Activated naive CD8-positive, alpha-beta T cell treated with anti-CD3 and anti-CD28 coated beads for 36 hours (primary cell): ENCODE results near the gene CEP290. TPM values are rescaled to one million over a fixed set of nuclear protein-coding genes. Genes with fewer than 3 reads are reported as not detected.

Experiments
- DNase-seq: peaks from one replicate; pipeline ENCODE4 v3.0.0; 2021
- H3K27ac Mint-ChIP-seq: one replicate; pipeline ENCODE4 v1.8.0; 2022; ENCODE audit warnings: mild to moderate bottlenecking, moderate library complexity, mixed read lengths
- H3K27me3 Mint-ChIP-seq: one replicate; pipeline ENCODE4 v1.8.0; 2022; ENCODE audit warnings: mild to moderate bottlenecking, mixed read lengths
- H3K36me3 Mint-ChIP-seq: one replicate; pipeline ENCODE4 v1.8.0; 2021; ENCODE audit warnings: mild to moderate bottlenecking, mixed read lengths
- H3K4me1 Mint-ChIP-seq: one replicate; pipeline ENCODE4 v1.8.0; 2021; ENCODE audit warnings: mixed read lengths
- H3K4me3 Mint-ChIP-seq: one replicate; pipeline ENCODE4 v1.8.0; 2022; ENCODE audit warnings: mild to moderate bottlenecking, moderate library complexity, mixed read lengths
- H3K9me3 Mint-ChIP-seq: one replicate; pipeline ENCODE4 v1.8.0; 2022; ENCODE audit warnings: mixed read lengths
- total RNA-seq, 2 experiments: library from RNA; stranded (reverse); gene quantifications; one replicate each; pipeline ENCODE4 v1.2.3, GENCODE V29; 2021

CEP290 gene
- total RNA-seq, 2 experiments from 2014 or later, result 13.3 TPM

DNA sequence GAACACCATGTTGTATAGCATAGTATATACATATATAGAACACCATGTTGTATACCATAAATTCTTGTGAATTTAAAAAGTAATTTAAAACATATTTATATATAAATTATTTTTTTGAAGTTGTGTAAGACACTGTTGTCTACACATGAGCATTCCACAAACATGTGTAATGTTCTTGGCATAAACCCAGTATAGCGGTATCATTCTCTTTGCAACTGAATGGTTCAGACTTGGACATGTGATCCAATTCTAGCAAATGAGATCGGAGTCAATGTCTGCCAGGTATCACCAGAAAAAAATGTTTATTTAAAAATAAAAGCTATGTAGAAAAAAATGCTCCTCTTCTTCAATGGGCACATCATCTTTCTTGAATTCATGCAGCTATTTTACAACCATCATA is 33.9 kb downstream of the CEP290 start:
- Mint-ChIP-seq H3K4me3 (no peak overlapping the region), H3K36me3 (peaks cover 12% of the 10 kb centered on the region), H3K9me3 (no peaks in the 10 kb centered on the region), H3K27me3 (no peaks in the 10 kb centered on the region), H3K27ac (no peak overlapping the region), H3K4me1 (peaks cover 2% of the 10 kb centered on the region)
- DNase-seq, result no peak

DNA sequence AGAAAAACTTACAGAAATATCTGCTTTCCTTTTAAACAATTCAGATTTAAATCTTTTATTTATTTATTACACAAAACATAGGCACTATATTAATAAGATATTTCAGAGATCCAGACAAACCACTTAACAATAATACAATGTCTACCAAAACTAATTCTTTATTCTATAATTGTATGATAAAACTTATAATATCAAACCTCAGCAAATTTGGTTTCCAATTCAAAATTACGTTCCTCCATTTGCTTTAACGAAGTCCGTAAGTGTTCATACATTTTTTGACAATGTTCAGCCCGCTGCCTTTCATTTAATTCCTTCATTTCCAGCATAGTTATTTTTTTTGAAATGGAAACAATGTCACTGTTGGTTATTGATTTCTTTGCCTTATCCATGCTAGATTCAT is 48.3 kb downstream of the CEP290 start:
- no peaks in the 10 kb centered on the region for H3K9me3 Mint-ChIP-seq
- H3K27me3 Mint-ChIP-seq, result no peaks in the 10 kb centered on the region
- H3K36me3 Mint-ChIP-seq, result peaks cover 15% of the 10 kb centered on the region
- H3K4me1 Mint-ChIP-seq, result peaks cover 2% of the 10 kb centered on the region
- no peak overlapping the region for H3K4me3 Mint-ChIP-seq
- no peak overlapping the region for H3K27ac Mint-ChIP-seq
- DNase-seq, result no peak

GRCh38 chr12:88092771-88093170 is 49.1 kb downstream of the CEP290 start:
- H3K36me3 Mint-ChIP-seq, result peaks cover 13% of the 10 kb centered on the region
- peaks cover 2% of the 10 kb centered on the region for H3K4me1 Mint-ChIP-seq
- DNase-seq, result no peak
- no peaks in the 10 kb centered on the region for H3K27me3 Mint-ChIP-seq
- no peak overlapping the region for H3K4me3 Mint-ChIP-seq
- no peaks in the 10 kb centered on the region for H3K9me3 Mint-ChIP-seq
- H3K27ac Mint-ChIP-seq, result no peak overlapping the region

GRCh38 chr12:88084210-88084609 is 57.7 kb downstream of the CEP290 start:
- H3K4me1 Mint-ChIP-seq, result no peaks in the 10 kb centered on the region
- H3K9me3 Mint-ChIP-seq, result no peaks in the 10 kb centered on the region
- H3K27me3 Mint-ChIP-seq, result no peaks in the 10 kb centered on the region
- DNase-seq, result no peak
- no peak overlapping the region for H3K4me3 Mint-ChIP-seq
- peaks cover 7% of the 10 kb centered on the region for H3K36me3 Mint-ChIP-seq
- no peak overlapping the region for H3K27ac Mint-ChIP-seq

GRCh38 chr12:88083634-88084033 is 58.3 kb downstream of the CEP290 start:
- H3K36me3 Mint-ChIP-seq, result peaks cover 3% of the 10 kb centered on the region
- no peak overlapping the region for H3K27ac Mint-ChIP-seq
- no peak overlapping the region for H3K4me3 Mint-ChIP-seq
- no peaks in the 10 kb centered on the region for H3K9me3 Mint-ChIP-seq
- no peaks in the 10 kb centered on the region for H3K4me1 Mint-ChIP-seq
- DNase-seq, result no peak
- no peaks in the 10 kb centered on the region for H3K27me3 Mint-ChIP-seq

GRCh38 chr12:88081247-88081646 is 60.6 kb downstream of the CEP290 start:
- no peak overlapping the region for H3K4me3 Mint-ChIP-seq
- peaks cover 6% of the 10 kb centered on the region for H3K36me3 Mint-ChIP-seq

GRCh38 chr12:88067301-88067700 is 74.6 kb downstream of the CEP290 start:
- peaks cover 24% of the 10 kb centered on the region for H3K36me3 Mint-ChIP-seq
- H3K27ac Mint-ChIP-seq, result no peak overlapping the region
- H3K4me1 Mint-ChIP-seq, result peaks cover 9% of the 10 kb centered on the region
- no peak overlapping the region for H3K4me3 Mint-ChIP-seq
- DNase-seq, result no peak
- H3K9me3 Mint-ChIP-seq, result no peaks in the 10 kb centered on the region
- no peaks in the 10 kb centered on the region for H3K27me3 Mint-ChIP-seq

More at GRCh38 chr12:88081247-88081646, 60.6 kb downstream of the CEP290 start:
- no peak for DNase-seq
- Mint-ChIP-seq H3K4me1 (no peaks in the 10 kb centered on the region), H3K27ac (no peak overlapping the region), H3K27me3 (no peaks in the 10 kb centered on the region), H3K9me3 (no peaks in the 10 kb centered on the region)

- Mint-ChIP-seq H3K4me3 (no peak overlapping the region), H3K27ac (no peak overlapping the region), H3K4me1 (peaks cover 9% of the 10 kb centered on the region), H3K36me3 (peaks cover 26% of the 10 kb centered on the region), H3K27me3 (no peaks in the 10 kb centered on the region), H3K9me3 (no peaks in the 10 kb centered on the region)
- no peak for DNase-seq
These were observed 78.5 kb downstream of the CEP290 start for GRCh38 chr12:88063375-88063774.

GRCh38 chr12:88062474-88062873 is 79.4 kb downstream of the CEP290 start:
- Mint-ChIP-seq H3K4me1 (peaks cover 9% of the 10 kb centered on the region), H3K36me3 (peaks cover 24% of the 10 kb centered on the region), H3K4me3 (no peak overlapping the region), H3K27ac (no peak overlapping the region), H3K9me3 (no peaks in the 10 kb centered on the region), H3K27me3 (no peaks in the 10 kb centered on the region)
- DNase-seq, result no peak

GRCh38 chr12:88058719-88059077 is 83.2 kb downstream of the CEP290 start:
- Mint-ChIP-seq H3K4me3 (no peak overlapping the region), H3K27me3 (no peaks in the 10 kb centered on the region), H3K27ac (no peak overlapping the region), H3K9me3 (no peaks in the 10 kb centered on the region), H3K36me3 (peaks cover 24% of the 10 kb centered on the region), H3K4me1 (peaks cover 9% of the 10 kb centered on the region)
- no peak for DNase-seq

DNA sequence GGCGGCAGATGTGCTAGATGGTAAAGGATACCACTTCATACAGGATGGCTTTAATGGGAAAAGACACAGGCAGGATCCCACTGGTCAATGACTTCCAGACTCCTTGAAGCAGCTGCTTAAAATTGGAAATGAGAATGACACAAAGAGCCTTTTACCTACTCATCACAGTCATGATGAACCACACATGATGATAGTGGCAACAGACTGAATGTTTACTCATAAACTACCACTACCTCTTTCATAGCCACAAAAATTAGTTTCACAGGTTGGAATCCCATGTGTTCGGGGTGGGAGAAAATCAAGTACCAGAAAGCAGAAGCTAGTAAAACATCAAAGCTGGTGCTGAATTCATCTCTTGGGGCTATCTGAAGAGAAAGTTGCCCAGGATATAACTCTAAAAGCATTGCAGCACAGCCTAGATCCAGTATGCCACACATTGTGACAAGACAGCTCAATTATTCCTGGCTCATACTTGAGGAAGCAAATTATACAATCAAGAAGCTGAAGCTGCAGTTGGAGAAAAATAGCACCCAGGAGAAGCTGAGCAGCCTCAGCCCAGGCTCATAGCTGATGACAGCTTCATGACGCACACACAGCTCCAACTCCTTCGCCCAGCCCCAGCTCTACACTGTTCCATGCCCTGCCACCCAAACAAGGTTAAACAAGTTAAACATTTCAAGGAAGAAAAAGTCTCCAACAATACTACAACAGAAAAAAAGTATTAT is 83.7 kb downstream of the CEP290 start:
- no peak overlapping the region for H3K4me3 Mint-ChIP-seq
- H3K27me3 Mint-ChIP-seq, result no peaks in the 10 kb centered on the region
- peaks cover 5% of the 10 kb centered on the region for H3K4me1 Mint-ChIP-seq
- no peaks in the 10 kb centered on the region for H3K9me3 Mint-ChIP-seq
- no peak for DNase-seq
- peaks cover 21% of the 10 kb centered on the region for H3K36me3 Mint-ChIP-seq
- H3K27ac Mint-ChIP-seq, result no peak overlapping the region

- Mint-ChIP-seq H3K4me3 (no peak overlapping the region), H3K9me3 (no peaks in the 10 kb centered on the region), H3K36me3 (peaks cover 16% of the 10 kb centered on the region), H3K27ac (no peak overlapping the region), H3K27me3 (no peaks in the 10 kb centered on the region), H3K4me1 (no peaks in the 10 kb centered on the region)
- DNase-seq, result no peak
These were observed 85.3 kb downstream of the CEP290 start for GRCh38 chr12:88056571-88056970.

DNA sequence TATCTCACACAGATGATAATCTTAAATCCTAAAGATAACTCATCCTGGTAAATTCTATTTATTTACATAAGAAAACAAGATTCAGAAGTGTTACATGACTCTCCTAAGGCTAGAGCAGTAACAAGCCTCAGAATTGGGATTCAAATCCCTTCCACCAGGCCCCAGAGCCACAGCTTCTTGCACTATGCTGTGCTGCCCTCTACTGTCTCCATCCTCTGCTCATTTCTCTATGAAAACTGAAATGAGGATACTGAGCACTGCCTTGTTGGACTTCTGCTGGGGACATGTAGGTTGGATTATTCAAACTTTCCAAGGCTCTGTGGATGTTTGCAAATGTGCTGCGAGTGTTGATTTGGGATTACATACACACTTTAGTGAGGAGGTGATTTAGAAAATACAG is 89.2 kb downstream of the CEP290 start:
- H3K9me3 Mint-ChIP-seq, result no peaks in the 10 kb centered on the region
- H3K4me1 Mint-ChIP-seq, result no peaks in the 10 kb centered on the region
- no peak overlapping the region for H3K27ac Mint-ChIP-seq
- H3K36me3 Mint-ChIP-seq, result peaks cover 7% of the 10 kb centered on the region
- no peak for DNase-seq
- no peak overlapping the region for H3K4me3 Mint-ChIP-seq
- H3K27me3 Mint-ChIP-seq, result no peaks in the 10 kb centered on the region

GRCh38 chr12:88044035-88044434 is 97.9 kb downstream of the CEP290 start:
- peaks cover 21% of the 10 kb centered on the region for H3K4me1 Mint-ChIP-seq
- no peaks in the 10 kb centered on the region for H3K9me3 Mint-ChIP-seq
- no peak overlapping the region for H3K4me3 Mint-ChIP-seq
- peaks cover 42% of the 10 kb centered on the region for H3K36me3 Mint-ChIP-seq
- no peak overlapping the region for H3K27ac Mint-ChIP-seq
- no peaks in the 10 kb centered on the region for H3K27me3 Mint-ChIP-seq
- DNase-seq, result no peak

GRCh38 chr12:88037770-88038169 is 104.1 kb downstream of the CEP290 start:
- H3K36me3 Mint-ChIP-seq, result peaks cover 34% of the 10 kb centered on the region
- no peaks in the 10 kb centered on the region for H3K27me3 Mint-ChIP-seq
- no peak for DNase-seq
- H3K4me3 Mint-ChIP-seq, result no peak overlapping the region
- H3K27ac Mint-ChIP-seq, result no peak overlapping the region
- H3K9me3 Mint-ChIP-seq, result no peaks in the 10 kb centered on the region
- H3K4me1 Mint-ChIP-seq, result peaks cover 57% of the 10 kb centered on the region

DNA sequence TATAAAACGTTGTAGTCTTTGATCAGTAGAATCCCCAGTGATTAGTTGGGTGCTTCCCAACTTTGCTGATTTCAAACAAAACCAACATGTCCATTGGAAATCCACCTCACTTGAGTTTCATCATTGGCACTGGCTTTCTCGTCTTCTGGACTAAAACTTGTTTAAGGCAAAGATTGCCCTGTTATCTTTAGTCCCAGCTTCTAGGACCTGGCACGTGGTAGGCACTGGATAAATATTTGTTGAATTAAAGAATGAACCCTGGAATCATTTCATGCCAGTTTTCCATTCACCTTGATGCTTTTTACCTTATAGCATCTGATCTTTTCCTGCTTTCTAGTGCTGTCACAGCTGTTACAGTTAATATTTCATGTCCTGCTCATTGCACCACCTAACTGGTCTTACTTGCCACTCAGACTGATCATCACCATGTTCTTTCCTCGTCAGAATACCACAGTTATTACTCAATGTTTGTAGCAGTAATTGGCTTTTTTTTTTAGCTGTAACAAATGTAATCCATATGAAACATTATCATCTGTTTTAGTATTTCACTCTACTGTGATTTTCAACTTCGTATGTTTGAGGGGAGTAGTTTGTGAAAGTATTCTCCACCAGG is 105.4 kb downstream of the CEP290 start:
- peaks cover 52% of the 10 kb centered on the region for H3K4me1 Mint-ChIP-seq

More for the DNA sequence above, 105.4 kb downstream of the CEP290 start:
- peak overlapping the region; percentile 94 for H3K27ac Mint-ChIP-seq
- DNase-seq, result no peak
- H3K36me3 Mint-ChIP-seq, result peaks cover 39% of the 10 kb centered on the region
- H3K9me3 Mint-ChIP-seq, result no peaks in the 10 kb centered on the region
- H3K27me3 Mint-ChIP-seq, result no peaks in the 10 kb centered on the region
- peak overlapping the region; percentile 97 for H3K4me3 Mint-ChIP-seq
